Stimulated activated CD8-positive, alpha-beta memory T cell treated with anti-CD3 and anti-CD28 coated beads, Interleukin-12 subunit alpha, Interleukin-12 subunit beta, amount 100 ng/mL, for 4 hours (primary cell): ENCODE measurements around the gene GINS3.

Experiments used
- DNase-seq: peaks from one replicate; pipeline ENCODE4 v3.0.0-alpha.2; 2020; ENCODE audit warnings: low read depth

The GINS3 gene

GRCh38 chr16:58425756-58426494 lies 33.7 kb downstream of the GINS3 start:
- DNase-seq, result peak; percentile 3

DNA sequence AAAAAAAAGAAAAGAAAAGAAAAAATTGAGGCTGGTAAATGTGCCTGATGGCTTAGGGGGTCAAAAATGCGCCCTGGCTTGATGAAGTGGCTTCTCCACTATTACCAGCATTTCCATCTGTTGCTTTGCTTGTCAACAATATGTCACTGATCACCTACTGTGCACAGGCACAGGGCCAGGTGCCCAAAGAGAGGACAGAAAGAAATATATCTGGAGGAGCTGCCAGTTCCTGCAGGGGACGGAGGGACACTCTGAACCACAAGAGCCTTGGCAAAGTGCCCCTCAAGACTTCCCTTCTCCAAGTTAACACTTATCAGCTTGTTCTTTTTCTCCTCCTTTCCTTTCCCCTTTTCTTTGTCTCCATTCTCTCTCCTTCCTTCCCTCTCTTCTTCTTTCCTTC lies 34.7 kb downstream of the GINS3 start:
- no peak for DNase-seq

- no peak for DNase-seq
These were observed 36.6 kb downstream of the GINS3 start for GRCh38 chr16:58428621-58429542.

DNA sequence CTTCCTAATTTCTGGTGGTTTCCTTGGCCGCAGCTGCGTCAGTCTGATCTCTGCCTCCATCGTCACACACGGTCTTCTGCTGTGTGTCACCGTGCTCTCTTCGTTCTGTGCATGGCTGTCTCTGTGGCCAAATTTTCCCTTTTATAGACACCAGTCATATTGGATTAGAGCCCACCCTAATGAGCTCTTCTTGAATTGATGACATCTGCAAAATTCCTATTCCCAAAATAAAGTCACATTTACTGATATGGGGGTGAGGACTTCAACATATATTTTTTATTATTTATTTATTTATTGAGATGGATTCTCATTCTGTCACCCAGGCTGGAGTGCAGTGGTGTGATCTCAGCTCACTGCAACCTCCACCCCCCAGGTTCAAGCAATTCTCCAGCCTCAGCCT lies 38.4 kb downstream of the GINS3 start:
- DNase-seq, result no peak

DNA sequence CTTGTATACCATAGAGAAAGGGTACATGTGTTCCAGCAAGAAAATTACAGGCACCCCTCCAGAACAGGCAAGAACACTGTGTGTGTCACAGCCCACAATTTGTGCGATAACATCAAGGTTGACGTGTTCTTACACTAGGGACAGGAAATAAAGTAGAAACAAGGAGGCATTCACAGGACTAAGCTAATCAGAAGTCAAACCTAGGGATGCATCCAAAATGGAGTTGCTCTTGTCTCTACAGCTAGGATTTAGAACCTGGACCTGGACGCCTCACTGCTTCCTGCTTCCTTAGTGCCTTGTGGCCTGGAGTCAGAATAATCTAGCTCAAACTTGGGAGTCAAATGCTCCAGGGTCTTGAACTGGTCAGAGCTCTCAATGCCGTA lies 41.3 kb downstream of the GINS3 start:
- DNase-seq, result no peak

DNA sequence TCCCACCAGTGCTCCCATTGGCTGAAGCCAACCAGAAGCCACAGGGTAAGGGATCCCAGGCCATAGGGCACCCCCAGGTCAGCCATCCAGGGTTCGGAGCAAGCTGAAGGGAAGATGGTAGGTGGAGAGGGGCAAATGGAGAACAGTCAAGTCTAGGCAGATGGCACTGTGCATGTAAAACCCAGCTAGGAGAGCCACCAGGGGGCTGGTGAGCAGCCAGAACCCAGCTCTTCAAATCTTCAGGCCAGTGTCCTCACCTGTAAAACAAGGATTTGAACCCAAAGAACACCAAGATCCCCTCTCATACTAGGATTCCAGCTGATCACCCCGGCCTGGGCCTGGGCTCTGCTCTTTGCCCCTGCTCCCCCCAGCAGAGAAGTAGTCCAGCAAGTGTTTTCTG lies 43.5 kb downstream of the GINS3 start:
- DNase-seq, result no peak

DNA sequence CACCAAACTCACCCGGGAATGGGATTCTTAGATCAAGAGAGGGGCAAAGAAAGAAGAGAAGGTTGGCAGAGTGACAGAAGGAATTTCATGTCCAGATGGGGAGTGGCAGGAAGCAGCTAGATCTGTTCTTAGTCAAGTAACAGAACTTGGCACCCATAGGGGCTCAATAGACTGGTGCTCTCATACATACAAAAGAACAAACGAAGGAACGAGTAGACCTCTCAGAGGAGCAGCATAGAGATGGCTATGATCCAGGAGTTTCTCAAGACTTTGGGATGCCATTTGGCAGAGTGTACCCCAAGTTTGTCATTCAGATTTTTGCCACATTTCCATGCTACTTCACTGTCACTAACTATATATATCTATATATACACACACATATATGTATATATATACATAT lies 47.9 kb downstream of the GINS3 start:
- no peak for DNase-seq

DNA sequence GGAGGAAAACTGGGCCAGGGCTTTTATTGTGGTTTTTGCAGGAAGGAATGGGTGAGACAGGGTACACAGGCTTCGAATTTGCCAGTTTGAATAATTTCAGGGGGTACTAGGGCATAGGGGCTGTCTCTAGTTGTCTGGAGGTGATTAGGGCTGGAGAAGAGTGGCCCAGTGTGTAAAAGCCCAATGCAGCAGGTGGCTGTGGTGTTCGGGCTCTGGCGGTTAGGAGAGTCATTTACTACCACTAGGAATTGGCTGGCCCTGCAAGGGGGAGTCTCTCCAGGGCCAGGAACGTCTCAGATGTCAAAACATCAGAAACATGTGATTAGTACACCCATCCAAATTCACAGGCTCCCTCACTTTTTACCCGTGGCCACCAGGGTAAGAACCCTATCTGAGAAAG lies 50.3 kb downstream of the GINS3 start:
- no peak for DNase-seq

GRCh38 chr16:58443783-58444182 lies 51.5 kb downstream of the GINS3 start:
- DNase-seq, result no peak

- DNase-seq, result no peak
These were observed 52.0 kb downstream of the GINS3 start for GRCh38 chr16:58444265-58444664.

DNA sequence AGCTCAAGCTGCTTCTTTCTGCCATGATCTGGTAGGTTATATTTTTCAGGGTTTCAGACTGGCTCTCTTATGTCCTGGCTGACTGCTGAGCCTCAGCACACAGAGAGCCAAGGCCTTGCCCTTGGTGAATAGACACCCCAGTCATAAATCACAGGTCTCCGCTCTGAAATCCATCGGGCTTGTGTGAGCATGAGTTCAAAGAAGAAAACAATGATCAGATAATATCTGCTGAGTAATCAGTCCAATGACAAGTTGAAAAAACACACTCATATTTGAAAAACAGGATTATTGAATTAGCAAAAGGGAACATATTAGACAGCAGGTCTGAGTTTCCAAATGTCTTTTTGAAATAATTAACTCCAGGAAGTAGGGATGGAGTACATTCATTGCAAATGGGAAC lies 56.6 kb downstream of the GINS3 start:
- no peak for DNase-seq

DNA sequence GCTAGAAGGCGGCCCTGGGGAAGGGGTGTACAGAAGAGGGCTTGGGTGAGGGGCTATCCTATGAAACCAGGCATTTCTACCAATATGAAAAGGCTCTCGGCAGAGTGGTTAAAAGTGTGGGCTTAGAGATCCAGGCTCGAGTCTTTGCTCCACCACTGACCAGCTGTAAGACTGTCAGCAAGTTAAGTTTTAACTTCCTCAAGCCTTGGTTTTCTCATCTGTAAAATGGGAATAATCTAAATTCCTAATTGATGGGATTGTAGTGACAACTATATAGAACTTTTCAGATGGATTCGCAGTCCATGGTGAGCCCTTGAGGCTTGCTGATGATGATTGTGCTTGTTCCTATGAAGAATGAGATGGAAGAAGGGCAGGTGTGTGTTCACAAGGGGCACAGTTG lies 57.0 kb downstream of the GINS3 start:
- no peak for DNase-seq

- DNase-seq, result no peak
These were observed 57.5 kb downstream of the GINS3 start for GRCh38 chr16:58449768-58450167.

DNA sequence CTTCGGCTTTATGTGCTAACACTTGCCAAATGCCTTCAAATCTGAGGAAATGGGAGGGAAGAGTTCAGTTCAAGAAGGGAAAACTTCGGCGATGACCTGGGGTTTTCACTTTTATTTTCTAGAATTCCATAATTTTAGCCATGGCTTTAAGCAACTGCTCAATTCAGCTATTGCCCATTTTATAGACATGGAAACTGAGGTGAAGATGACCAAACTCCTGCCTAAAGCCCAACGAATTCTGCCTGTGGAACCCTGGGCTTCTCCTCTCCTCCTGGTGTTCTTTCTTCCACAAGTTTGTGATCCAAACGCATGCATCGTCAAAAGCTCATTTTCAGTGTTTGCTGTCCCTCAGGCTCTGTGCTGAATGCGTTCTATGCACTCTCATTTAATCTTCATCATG lies 58.3 kb downstream of the GINS3 start:
- no peak for DNase-seq

GRCh38 chr16:58451265-58451689 lies 59.0 kb downstream of the GINS3 start:
- no peak for DNase-seq

- DNase-seq, result no peak
These were observed 59.7 kb downstream of the GINS3 start for GRCh38 chr16:58451945-58452401.

DNA sequence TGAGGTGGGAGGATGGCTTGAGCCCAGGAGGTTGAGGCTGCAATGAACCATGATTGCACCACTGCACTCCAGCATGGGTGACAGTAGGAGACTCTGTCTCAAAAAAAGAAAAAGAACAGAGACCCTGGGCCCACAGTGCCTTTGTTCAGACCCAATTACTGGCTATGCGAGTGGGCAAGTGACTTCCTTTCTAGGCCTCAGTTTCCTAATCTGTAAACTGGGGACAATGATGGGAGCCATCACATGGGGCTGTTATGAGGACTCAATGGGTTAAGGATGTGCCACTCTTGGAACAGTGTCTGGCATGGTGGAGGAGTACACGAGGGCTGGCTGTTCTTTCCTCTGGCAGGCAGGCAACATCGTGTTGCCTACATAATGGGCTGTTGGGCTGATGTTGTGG lies 60.4 kb downstream of the GINS3 start:
- DNase-seq, result no peak

GRCh38 chr16:58454178-58454577 lies 61.9 kb downstream of the GINS3 start:
- DNase-seq, result no peak

- DNase-seq, result no peak
These were observed 62.6 kb downstream of the GINS3 start for GRCh38 chr16:58454856-58455255.
